GM20000 (cell line): ENCODE data around the gene LRRFIP2.
A peak's percentile ranks its signal among the peaks of the same experiment; 100 is the strongest.
"Not testable (repeated sequence)": the region's sequence is repeated elsewhere in the genome, so short reads cannot be mapped to it uniquely, and the experiment has no call there.

Source experiments
- DNase-seq: peaks from one replicate; pipeline ENCODE4 v3.0.0; 2012; ENCODE audit warnings: low spot score
- CTCF ChIP-seq: IDR thresholded peaks from 2 replicates; pipeline ENCODE4 v1.5.1; 2012; ENCODE audit warnings: mild to moderate bottlenecking, control low read depth; ENCODE audit errors: extremely low read depth, missing control alignments

Gene LRRFIP2

GRCh38 chr3:37068031-37068430, 106.4 kb downstream of the LRRFIP2 start:
- DNase-seq, result no peak

GRCh38 chr3:37067577-37067976, 106.8 kb downstream of the LRRFIP2 start:
- no peak for TF ChIP-seq CTCF
- no peak for DNase-seq

More at GRCh38 chr3:37068031-37068430, 106.4 kb downstream of the LRRFIP2 start:
- TF ChIP-seq CTCF, result no peak

DNA sequence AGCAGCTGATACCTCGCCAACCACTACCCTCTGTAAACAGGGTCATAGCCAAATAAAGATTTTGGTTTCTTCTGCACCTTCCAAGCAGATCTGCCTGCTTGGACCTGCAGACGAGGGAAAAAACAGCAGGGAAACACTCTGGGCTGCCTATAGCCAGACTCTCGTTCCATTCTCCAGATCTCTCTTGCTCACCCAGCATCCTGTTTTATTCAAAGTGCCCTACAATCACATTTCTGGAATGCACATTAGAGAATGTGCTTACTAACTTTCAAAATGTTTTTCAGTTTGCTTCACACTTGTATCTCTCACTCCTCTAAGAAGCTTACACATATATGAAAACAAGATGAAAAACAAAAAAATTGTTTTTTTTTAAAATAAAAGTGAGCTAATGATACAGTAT, 109.6 kb downstream of the LRRFIP2 start:
- DNase-seq, result no peak
- TF ChIP-seq CTCF, result no peak

- TF ChIP-seq CTCF, result no peak
- DNase-seq, result no peak
Measured at GRCh38 chr3:37058117-37058516, 116.3 kb downstream of the LRRFIP2 start.

DNA sequence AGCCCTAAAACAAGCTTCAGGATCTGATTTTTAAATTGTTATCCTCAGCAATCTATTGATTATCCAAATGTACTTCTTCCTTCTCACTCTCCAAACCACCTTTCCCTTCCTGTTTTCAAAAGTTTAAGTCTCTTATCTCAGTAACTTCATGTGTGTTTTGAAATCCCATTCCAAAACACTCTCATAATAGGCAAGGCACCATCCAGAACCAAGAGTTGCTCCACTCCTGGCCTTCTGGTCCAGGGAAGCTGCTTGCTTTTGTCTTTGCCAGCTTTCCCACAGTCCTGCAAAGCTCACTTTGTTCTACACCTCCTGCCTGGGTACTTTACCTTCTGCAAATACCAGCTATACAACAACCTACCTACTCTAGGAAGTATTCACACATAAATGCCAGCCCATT, 117.6 kb downstream of the LRRFIP2 start:
- DNase-seq, result no peak
- no peak for TF ChIP-seq CTCF

GRCh38 chr3:37055077-37055476, 119.3 kb downstream of the LRRFIP2 start:
- not testable (repeated sequence) for DNase-seq

GRCh38 chr3:37054370-37054769, 120.0 kb downstream of the LRRFIP2 start:
- TF ChIP-seq CTCF, result no peak
- peak; percentile 62 for DNase-seq

DNA sequence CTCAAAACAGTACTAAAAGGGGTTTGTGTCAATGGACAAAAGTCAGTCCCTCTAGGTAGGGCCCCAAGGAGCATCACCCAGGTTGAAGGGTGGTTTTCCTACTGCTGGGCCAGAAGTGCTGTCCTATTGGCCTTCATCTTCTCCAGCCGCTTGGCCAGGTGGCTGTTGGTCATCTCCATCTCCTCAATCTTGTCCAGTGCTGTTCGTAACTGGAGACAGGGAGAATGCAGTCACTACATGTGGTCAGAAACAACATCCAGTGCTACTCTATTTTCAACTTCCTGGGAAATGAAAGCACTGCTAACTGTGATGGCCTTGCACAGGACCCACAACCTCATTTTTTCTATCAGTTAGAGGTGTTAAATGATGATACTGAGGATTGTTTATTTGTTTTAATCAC, 120.6 kb downstream of the LRRFIP2 start:
- TF ChIP-seq CTCF, result no peak
- DNase-seq, result no peak
